ENCODE measurements around the gene FAM167B. TPM values are rescaled to one million over a fixed set of nuclear protein-coding genes. Genes with fewer than 3 reads are reported as not detected.

The FAM167B gene
- polyA plus RNA-seq (ENCODE audit: insufficient read length in 4 of 4), result 10 to 100 TPM in 2 of 4 donors, 1 to 10 TPM in 2; 8.6 to 12.5 (median 10.0) TPM

- DNase-seq (ENCODE audit: low read depth in 4 of 4, low spot score in 2 of 4), result no peak
Observed at GRCh38 chr1:32246888-32247273, at the start of gene FAM167B. FAM167B (plus strand) TSS chr1:32247222; CDS start chr1:32247422, 200 bp downstream.

- no peak for DNase-seq (ENCODE audit: low read depth in 4 of 4, low spot score in 2 of 4)
Observed at GRCh38 chr1:32197837-32198236, 49.2 kb upstream of the FAM167B start.

GRCh38 chr1:32198237-32199042 is 48.6 kb upstream of the FAM167B start:
- DNase-seq (ENCODE audit: low read depth in 4 of 4, low spot score in 2 of 4), result no peak

- no peak for DNase-seq (ENCODE audit: low read depth in 4 of 4, low spot score in 2 of 4)
Observed at GRCh38 chr1:32199043-32199716, 47.8 kb upstream of the FAM167B start.

- DNase-seq (ENCODE audit: low read depth in 4 of 4, low spot score in 2 of 4), result no peak
Observed at GRCh38 chr1:32199717-32200072, 47.3 kb upstream of the FAM167B start.

- peak in 1 of 4 donors; percentile 58 for DNase-seq (ENCODE audit: low read depth in 4 of 4, low spot score in 2 of 4)
Observed at GRCh38 chr1:32200226-32201010, 46.6 kb upstream of the FAM167B start, which contains the start of gene CCDC28B. CCDC28B (plus strand) TSS chr1:32200595; CDS start chr1:32201936, 1,341 bp downstream.

- DNase-seq (ENCODE audit: low read depth in 4 of 4, low spot score in 2 of 4), result peak in 1 of 4 donors; percentile 50
Observed at GRCh38 chr1:32201011-32201855, 45.8 kb upstream of the FAM167B start.

GRCh38 chr1:32204943-32205361 is 42.1 kb upstream of the FAM167B start:
- DNase-seq (ENCODE audit: low read depth in 4 of 4, low spot score in 2 of 4), result no peak

GRCh38 chr1:32205401-32206370 is 41.3 kb upstream of the FAM167B start, which contains the start of gene IQCC:
IQCC (plus strand) TSS chr1:32205671; CDS start chr1:32205682, 11 bp downstream.
- peak in 3 of 4 donors; percentile 23 to 87 (median 82) for DNase-seq (ENCODE audit: low read depth in 4 of 4, low spot score in 2 of 4)

GRCh38 chr1:32208469-32208868 is 38.6 kb upstream of the FAM167B start:
- DNase-seq (ENCODE audit: low read depth in 4 of 4, low spot score in 2 of 4), result no peak

GRCh38 chr1:32208891-32209328 is 38.1 kb upstream of the FAM167B start, which contains the start of gene DCDC2B:
DCDC2B (plus strand) TSS chr1:32209089; CDS start chr1:32209094, 5 bp downstream.
- DNase-seq (ENCODE audit: low read depth in 4 of 4, low spot score in 2 of 4), result peak in 1 of 4 donors; percentile 37

GRCh38 chr1:32215629-32216480 is 31.2 kb upstream of the FAM167B start:
- DNase-seq (ENCODE audit: low read depth in 4 of 4, low spot score in 2 of 4), result peak in 1 of 4 donors; percentile 62

- no peak for DNase-seq (ENCODE audit: low read depth in 4 of 4, low spot score in 2 of 4)
Observed at GRCh38 chr1:32216566-32216965, 30.5 kb upstream of the FAM167B start.

- DNase-seq (ENCODE audit: low read depth in 4 of 4, low spot score in 2 of 4), result no peak
Observed at GRCh38 chr1:32219022-32219421, 28.0 kb upstream of the FAM167B start.

- DNase-seq (ENCODE audit: low read depth in 4 of 4, low spot score in 2 of 4), result no peak
Observed at GRCh38 chr1:32220746-32221580, 26.1 kb upstream of the FAM167B start.

- DNase-seq (ENCODE audit: low read depth in 4 of 4, low spot score in 2 of 4), result no peak
Observed at GRCh38 chr1:32221581-32221979, 25.4 kb upstream of the FAM167B start.

Data from left renal cortex interstitium (tissue), 4 donors.